CD14-positive monocyte (primary cell): Measurements from ENCODE around the gene FNDC1. TPM values are rescaled to one million over a fixed set of nuclear protein-coding genes. Genes with fewer than 3 reads are reported as not detected.
"Not testable (repeated sequence)": the region's sequence is repeated elsewhere in the genome, so short reads cannot be mapped to it uniquely, and the experiment has no call there.

Source experiments
- DNase-seq, 3 donors: peaks; one replicate each; pipeline ENCODE4 v3.0.0-alpha.2; 2011 to 2022
- H2AFZ ChIP-seq: 2 replicates; pipeline ENCODE4 v1.6.0; 2012; ENCODE audit warnings: mild to moderate bottlenecking, low read depth, low read length, inconsistent platforms; ENCODE audit not compliant: insufficient read depth, poor library complexity, severe bottlenecking
- H3K27ac ChIP-seq, 2 donors: 1 replicate in 1 of 2; 2 replicates in 1 of 2; pipeline ENCODE4 v1.5.1; 2012 to 2013; ENCODE audit warnings: low read length in 2 of 2, control low read depth in 1 of 2, inconsistent platforms in 1 of 2, low read depth in 1 of 2, mild to moderate bottlenecking in 1 of 2
- H3K27me3 ChIP-seq, 2 donors: one replicate each; pipeline versions ENCODE4 v1.6.0 to v1.6.1; 2011 to 2013; ENCODE audit warnings: low read length in 2 of 2; ENCODE audit not compliant: control insufficient read depth in 2 of 2, insufficient read depth in 2 of 2
- H3K36me3 ChIP-seq, 2 donors: replicated peaks in 1 of 2; 1 replicate in 1 of 2; 2 replicates in 1 of 2; pipeline versions ENCODE4 v1.5.1 to v1.6.1; 2012 to 2013; ENCODE audit warnings: low read length in 2 of 2, control low read depth in 1 of 2, inconsistent platforms in 1 of 2, mild to moderate bottlenecking in 1 of 2; ENCODE audit not compliant: insufficient read depth in 2 of 2, control insufficient read depth in 1 of 2
- H3K4me1 ChIP-seq, 2 donors: 1 replicate in 1 of 2; 2 replicates in 1 of 2; pipeline versions ENCODE4 v1.5.1 to v1.6.1; 2012 to 2013; ENCODE audit warnings: low read length in 2 of 2, control low read depth in 1 of 2, inconsistent platforms in 1 of 2, mild to moderate bottlenecking in 1 of 2, moderate library complexity in 1 of 2; ENCODE audit not compliant: insufficient read depth in 2 of 2, control insufficient read depth in 1 of 2
- H3K4me2 ChIP-seq: replicated peaks from 2 replicates; pipeline ENCODE3; 2012; ENCODE audit warnings: low read length, moderate library complexity, mild to moderate bottlenecking; ENCODE audit not compliant: poor library complexity, severe bottlenecking; ENCODE audit errors: extremely low read depth
- H3K4me3 ChIP-seq, 3 experiments: fragments of 200-600 bp in 1 of 3; sonication (generic) in 1 of 3; replicated peaks in 1 of 3; 1 replicate in 2 of 3; 2 replicates in 1 of 3; pipeline ENCODE4 v1.5.1; 2011 to 2013; ENCODE audit warnings: low read length in 3 of 3, mild to moderate bottlenecking in 3 of 3, control low read depth in 2 of 3, low read depth in 2 of 3, inconsistent platforms in 1 of 3, moderate library complexity in 1 of 3
- H3K79me2 ChIP-seq: 2 replicates; pipeline ENCODE4 v1.6.0; 2012; ENCODE audit warnings: mild to moderate bottlenecking, control low read depth, inconsistent platforms, low read length, moderate library complexity; ENCODE audit not compliant: insufficient read depth
- H3K9ac ChIP-seq: 2 replicates; pipeline ENCODE4 v1.6.0; 2017; ENCODE audit warnings: low read length, mild to moderate bottlenecking; ENCODE audit not compliant: insufficient read depth, poor library complexity, severe bottlenecking
- H3K9me3 ChIP-seq, 2 donors: replicated peaks in 1 of 2; 1 replicate in 1 of 2; 2 replicates in 1 of 2; pipeline versions ENCODE4 v1.5.1 to v1.6.1; 2012 to 2013; ENCODE audit warnings: low read length in 2 of 2, control low read depth in 1 of 2; ENCODE audit not compliant: control insufficient read depth in 1 of 2, insufficient read depth in 1 of 2
- H4K20me1 ChIP-seq: 2 replicates; pipeline ENCODE4 v1.6.0; 2012; ENCODE audit warnings: mild to moderate bottlenecking, low read length, control low read depth, moderate library complexity; ENCODE audit not compliant: insufficient read depth
- H3K27ac Mint-ChIP-seq, 7 donors: one replicate each; pipeline ENCODE4 v1.8.0; 2020; ENCODE audit warnings: mild to moderate bottlenecking in 7 of 7, mixed read lengths in 7 of 7, moderate library complexity in 6 of 7, inconsistent platforms in 2 of 7
- H3K27me3 Mint-ChIP-seq, 3 donors: one replicate each; pipeline ENCODE4 v1.8.0; 2021 to 2022; ENCODE audit warnings: low read depth in 3 of 3, mild to moderate bottlenecking in 3 of 3, mixed read lengths in 3 of 3, moderate library complexity in 3 of 3, inconsistent platforms in 1 of 3
- H3K36me3 Mint-ChIP-seq, 2 donors: one replicate each; pipeline ENCODE4 v1.8.0; 2020; ENCODE audit warnings: mixed read lengths in 2 of 2, inconsistent platforms in 1 of 2, mild to moderate bottlenecking in 1 of 2
- H3K4me1 Mint-ChIP-seq: one replicate; pipeline ENCODE4 v1.8.0; 2020; ENCODE audit warnings: mild to moderate bottlenecking, mixed read lengths
- H3K4me3 Mint-ChIP-seq, 2 donors: one replicate each; pipeline ENCODE4 v1.8.0; 2020; ENCODE audit warnings: mild to moderate bottlenecking in 2 of 2, mixed read lengths in 2 of 2, moderate library complexity in 1 of 2
- H3K9me3 Mint-ChIP-seq, 7 donors: one replicate each; pipeline ENCODE4 v1.8.0; 2020 to 2022; ENCODE audit warnings: mixed read lengths in 7 of 7, mild to moderate bottlenecking in 6 of 7, moderate library complexity in 6 of 7, inconsistent platforms in 2 of 7
- CTCF ChIP-seq: fragments of 200-600 bp; IDR thresholded peaks from one replicate; pipeline ENCODE4 v1.8.0; 2022; ENCODE audit warnings: antibody characterized with exemption, mild to moderate bottlenecking
- WGBS: methylation state at CpG from one replicate; pipeline ENCODE4 v1.1.5; 2013; ENCODE audit warnings: missing lambda C conversion rate; ENCODE audit not compliant: insufficient coverage; 5-methylcytosine and 5-hydroxymethylcytosine counted together
- intact Hi-C, 2 donors: fragments of 100-400 bp; cut with micrococcal nuclease; formaldehyde crosslinking; loops; one replicate each; pipeline versions ENCODE4 v1.15.0 to v1.15.1; 2023
- polyA plus RNA-seq, 3 donors: library from polyadenylated mRNA; depleted of rRNA in 1 of 3; unstranded in 2 of 3; stranded (reverse) in 1 of 3; fragments of 300-500 nt in 2 of 3; fragments of >200 nt in 1 of 3; fragmentation: Illumina TruSeq in 2 of 3; gene quantifications; 1 replicate in 2 of 3; 2 replicates in 1 of 3; pipeline ENCODE4 v1.2.3, GENCODE V29; 2012 to 2021

FNDC1 gene
- polyA plus RNA-seq, 3 donors = not detected

DNA sequence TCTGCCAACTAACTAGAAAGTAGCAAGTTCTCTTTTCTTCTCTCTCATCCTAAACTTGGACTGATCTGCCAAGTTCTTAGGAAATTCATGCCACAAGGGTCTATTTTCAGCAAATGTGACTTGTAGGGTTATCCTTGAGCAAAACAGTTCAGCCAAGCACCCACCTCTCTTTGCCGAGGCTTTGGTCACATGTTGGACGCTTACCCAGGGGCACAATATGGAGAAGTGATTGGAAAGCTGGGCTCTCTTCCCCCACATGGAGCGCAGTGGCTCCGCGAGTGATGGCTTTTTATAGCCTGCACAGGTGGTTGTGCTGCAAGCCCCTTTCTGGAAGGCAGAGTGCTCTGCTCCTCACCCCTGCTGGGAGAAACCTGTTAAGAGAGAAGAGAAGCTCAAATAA lies 47.7 kb upstream of the FNDC1 start:
- Histone ChIP-seq H3K79me2 (no peaks in the 10 kb centered on the region), H3K27me3 (no peaks in the 10 kb centered on the region), H3K4me2 (peak overlapping the region; percentile 56), H3K9ac (no peak overlapping the region), H2AFZ (peak overlapping the region; percentile 78), H3K9me3 (no peaks in the 10 kb centered on the region), H3K4me1 (peaks cover 74 to 76% of the 10 kb centered on the region in 2 donors), H3K27ac (peak overlapping the region; percentile 97 to 99), H3K4me3 (peak overlapping the region in 2 of 3 experiments; percentile 5 to 58), H3K36me3 (no peaks in the 10 kb centered on the region), H4K20me1 (no peaks in the 10 kb centered on the region)
- Mint-ChIP-seq H3K4me1 (peaks cover 74% of the 10 kb centered on the region), H3K36me3 (peaks cover 3 to 11% of the 10 kb centered on the region in 2 donors), H3K27ac (peak overlapping the region; percentile 95 to 100 (median 100)), H3K9me3 (peaks cover 0 to 10% (median 7%) of the 10 kb centered on the region in 7 donors), H3K27me3 (peaks cover 0 to 4% (median 0%) of the 10 kb centered on the region in 3 donors), H3K4me3 (peak overlapping the region; percentile 39 to 80)
- peak in 1 of 3 donors; percentile 38 for DNase-seq
- WGBS = no CpG with 5 or more reads among the region's 5 CpGs
- intact Hi-C loops = loop anchor here in 1 of 2 donors (10.0 kb wide), 1 partner anchor 327 kb away; no protein-coding TSS in a partner anchor
- TF ChIP-seq CTCF = no peak

GRCh38 chr6:159122453-159122852 lies 46.7 kb upstream of the FNDC1 start:
- Histone ChIP-seq H3K36me3 (no peaks in the 10 kb centered on the region), H3K4me3 (no peak overlapping the region), H3K4me2 (no peak overlapping the region), H3K9me3 (no peaks in the 10 kb centered on the region), H4K20me1 (no peaks in the 10 kb centered on the region), H3K9ac (no peak overlapping the region), H3K79me2 (no peaks in the 10 kb centered on the region), H2AFZ (no peak overlapping the region), H3K27me3 (no peaks in the 10 kb centered on the region), H3K27ac (no peak overlapping the region), H3K4me1 (peaks cover 73 to 74% of the 10 kb centered on the region in 2 donors)
- Mint-ChIP-seq H3K36me3 (peaks cover 3 to 11% of the 10 kb centered on the region in 2 donors), H3K4me1 (peaks cover 74% of the 10 kb centered on the region), H3K27me3 (peaks cover 0 to 4% (median 0%) of the 10 kb centered on the region in 3 donors), H3K4me3 (no peak overlapping the region), H3K9me3 (peaks cover 0 to 8% (median 7%) of the 10 kb centered on the region in 7 donors), H3K27ac (peak overlapping the region in 5 of 7 donors; percentile 10 to 91 (median 58))
- 100% methylated on average over 1 of the region's 4 CpGs for WGBS
- no peak for DNase-seq
- no peak for TF ChIP-seq CTCF
- intact Hi-C loops = loop anchor here in 1 of 2 donors (10.0 kb wide), 1 partner anchor 328 kb away; no protein-coding TSS in a partner anchor

- not testable (repeated sequence) for H3K36me3 Mint-ChIP-seq, H3K79me2 ChIP-seq, H3K27me3 Mint-ChIP-seq, H3K4me2 ChIP-seq, H3K4me3 ChIP-seq, H3K9me3 Mint-ChIP-seq, H4K20me1 ChIP-seq, H3K36me3 ChIP-seq, DNase-seq, H3K27me3 ChIP-seq, H3K9me3 ChIP-seq, H3K9ac ChIP-seq, H2AFZ ChIP-seq, H3K4me3 Mint-ChIP-seq
- Mint-ChIP-seq H3K4me1 (peaks cover 61% of the 10 kb centered on the region), H3K27ac (peak overlapping the region in 5 of 7 donors; percentile 18 to 85 (median 81))
- peak overlapping the region in 1 of 2 donors; percentile 52 for H3K27ac ChIP-seq
- WGBS = no CpG with 5 or more reads among the region's 2 CpGs
- intact Hi-C loops = loop anchor here in 1 of 2 donors (10.0 kb wide), 1 partner anchor 329 kb away; no protein-coding TSS in a partner anchor
- H3K4me1 ChIP-seq = peaks cover 59 to 65% of the 10 kb centered on the region in 2 donors
Observed at GRCh38 chr6:159123831-159124230, 45.4 kb upstream of the FNDC1 start.
